ENCODE results near the gene ANKS6.

DNA sequence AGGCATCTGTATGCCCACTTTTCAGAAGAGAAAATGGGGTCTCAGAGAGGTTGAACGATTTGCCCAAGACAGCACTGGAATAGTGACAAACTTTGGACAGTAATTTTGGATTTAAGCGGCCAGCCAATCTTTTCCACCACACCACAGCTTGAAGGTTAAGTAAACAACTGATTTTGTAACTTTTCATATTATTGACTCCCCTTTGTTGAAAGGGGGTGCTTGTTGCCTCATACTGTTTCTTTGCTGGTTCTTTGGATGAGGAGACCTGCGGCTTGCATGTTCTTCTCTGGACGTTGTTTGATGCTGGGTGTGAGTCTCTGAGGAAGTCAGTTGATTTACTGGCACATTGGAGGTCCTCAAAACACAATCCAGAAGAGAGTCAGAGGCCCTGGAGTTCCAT, 76.0 kb downstream of the ANKS6 start:
- TF ChIP-seq, protein P1, sequence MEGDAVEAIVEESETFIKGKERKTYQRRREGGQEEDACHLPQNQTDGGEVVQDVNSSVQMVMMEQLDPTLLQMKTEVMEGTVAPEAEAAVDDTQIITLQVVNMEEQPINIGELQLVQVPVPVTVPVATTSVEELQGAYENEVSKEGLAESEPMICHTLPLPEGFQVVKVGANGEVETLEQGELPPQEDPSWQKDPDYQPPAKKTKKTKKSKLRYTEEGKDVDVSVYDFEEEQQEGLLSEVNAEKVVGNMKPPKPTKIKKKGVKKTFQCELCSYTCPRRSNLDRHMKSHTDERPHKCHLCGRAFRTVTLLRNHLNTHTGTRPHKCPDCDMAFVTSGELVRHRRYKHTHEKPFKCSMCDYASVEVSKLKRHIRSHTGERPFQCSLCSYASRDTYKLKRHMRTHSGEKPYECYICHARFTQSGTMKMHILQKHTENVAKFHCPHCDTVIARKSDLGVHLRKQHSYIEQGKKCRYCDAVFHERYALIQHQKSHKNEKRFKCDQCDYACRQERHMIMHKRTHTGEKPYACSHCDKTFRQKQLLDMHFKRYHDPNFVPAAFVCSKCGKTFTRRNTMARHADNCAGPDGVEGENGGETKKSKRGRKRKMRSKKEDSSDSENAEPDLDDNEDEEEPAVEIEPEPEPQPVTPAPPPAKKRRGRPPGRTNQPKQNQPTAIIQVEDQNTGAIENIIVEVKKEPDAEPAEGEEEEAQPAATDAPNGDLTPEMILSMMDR (IDR thresholded peaks at IDR 0.05), result no peak
- TF ChIP-seq POLR2AphosphoS5 (IDR thresholded peaks at IDR 0.05; ENCODE audit: low read depth, low read length), result no peak
- TF ChIP-seq SIN3A (IDR thresholded peaks at IDR 0.05; ENCODE audit: borderline replicate concordance, insufficient read depth, low read depth, low read length), result no peak
- no peak for TF ChIP-seq REST (IDR thresholded peaks at IDR 0.05; ENCODE audit: insufficient read depth in 1 of 2, low read depth in 2 of 2, low read length in 1 of 2)
- TF ChIP-seq TCF7L2 (IDR thresholded peaks at IDR 0.05; ENCODE audit: low read depth, low read length), result no peak
